GM21723 (cell line): ENCODE data around the gene ADCY3.

ENCODE experiments used
- ATAC-seq: cut with Tn5 transposase; IDR thresholded peaks from one replicate; pipeline ENCODE4 v1.9.1; 2021; ENCODE audit warnings: mild to moderate bottlenecking, moderate library complexity; ENCODE audit not compliant: unreplicated experiment

Gene ADCY3

GRCh38 chr2:24875901-24876300 lies 44.1 kb downstream of the ADCY3 start:
- ATAC-seq, result no peak

GRCh38 chr2:24875272-24875671 lies 44.8 kb downstream of the ADCY3 start:
- ATAC-seq, result no peak

GRCh38 chr2:24874035-24874434 lies 46.0 kb downstream of the ADCY3 start:
- ATAC-seq, result no peak

GRCh38 chr2:24873619-24874018 lies 46.4 kb downstream of the ADCY3 start:
- no peak for ATAC-seq

GRCh38 chr2:24872344-24873115 lies 47.5 kb downstream of the ADCY3 start:
- ATAC-seq, result no peak

- no peak for ATAC-seq
Measured at GRCh38 chr2:24871852-24872333, 48.1 kb downstream of the ADCY3 start.

GRCh38 chr2:24870891-24871705 lies 48.9 kb downstream of the ADCY3 start:
- no peak for ATAC-seq

- no peak for ATAC-seq
Measured at GRCh38 chr2:24870440-24870839, 49.6 kb downstream of the ADCY3 start.

GRCh38 chr2:24866946-24867345 lies 53.1 kb downstream of the ADCY3 start:
- no peak for ATAC-seq

GRCh38 chr2:24863641-24864040 lies 56.4 kb downstream of the ADCY3 start:
- ATAC-seq, result no peak

- no peak for ATAC-seq
Measured at GRCh38 chr2:24861500-24861899, 58.5 kb downstream of the ADCY3 start.

- ATAC-seq, result no peak
Measured at GRCh38 chr2:24860631-24861030, 59.4 kb downstream of the ADCY3 start.

- no peak for ATAC-seq
Measured at GRCh38 chr2:24859968-24860600, 60.0 kb downstream of the ADCY3 start.

- no peak for ATAC-seq
Measured at GRCh38 chr2:24858996-24859395, 61.0 kb downstream of the ADCY3 start.

GRCh38 chr2:24857746-24858145 lies 62.3 kb downstream of the ADCY3 start:
- no peak for ATAC-seq

- ATAC-seq, result no peak
Measured at GRCh38 chr2:24856791-24857211, 63.2 kb downstream of the ADCY3 start.

- no peak for ATAC-seq
Measured at GRCh38 chr2:24855726-24856125, 64.3 kb downstream of the ADCY3 start.

GRCh38 chr2:24855022-24855622 lies 64.9 kb downstream of the ADCY3 start:
- no peak for ATAC-seq

GRCh38 chr2:24853996-24854395 lies 66.0 kb downstream of the ADCY3 start:
- ATAC-seq, result no peak

- ATAC-seq, result no peak
Measured at GRCh38 chr2:24853046-24853445, 67.0 kb downstream of the ADCY3 start.

GRCh38 chr2:24852431-24853020 lies 67.5 kb downstream of the ADCY3 start:
- no peak for ATAC-seq
